Measurements from ENCODE around the gene SYAP1. TPM values are rescaled to one million over a fixed set of nuclear protein-coding genes. Genes with fewer than 3 reads are reported as not detected.

The SYAP1 gene
- total and polyA plus RNA-seq, 2 of the 8 experiments (the other 6 are each of a cell fraction or from before 2014, with no cell fraction given), result 2.9 to 20.3 TPM

DNA sequence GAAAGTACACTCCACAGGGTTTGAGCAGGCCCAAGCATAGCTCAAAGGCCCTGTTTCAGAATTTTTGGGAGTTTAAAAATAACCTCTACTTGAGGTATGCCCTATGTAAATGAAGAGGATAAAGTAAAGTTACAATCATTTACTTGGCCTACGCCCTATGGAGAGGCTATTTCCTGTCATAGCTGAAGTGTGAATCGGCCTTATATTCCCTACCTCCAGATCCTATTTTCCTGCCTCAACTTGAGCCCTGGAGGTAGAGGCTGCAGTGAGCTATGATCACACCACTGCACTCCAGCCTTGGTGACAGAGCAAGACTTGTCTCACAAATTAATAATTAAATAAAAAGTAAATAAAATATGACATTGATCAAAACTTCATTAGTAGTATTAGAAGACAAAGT lies 55.3 kb downstream of the SYAP1 start:
- Histone ChIP-seq H2BK120ac (replicated peaks; ENCODE audit: low read depth, low read length) (no peak overlapping the region), H3K79me1 (ENCODE audit: low read depth, low read length) (no peaks in the 10 kb centered on the region), H3K4me1 (replicated peaks in 1 of 4; ENCODE audit: control insufficient read depth in 3 of 4, insufficient read depth in 4 of 4, low read length in 3 of 4) (peaks cover 0 to 6% (median 0%) of the 10 kb centered on the region in 4 experiments; a peak in 2 of 7 replicates)
- no peak for TF ChIP-seq CEBPB (IDR thresholded peaks at IDR 0.05; ENCODE audit: low read depth, low read length)
- no peak for TF ChIP-seq EZH2 (IDR thresholded peaks at IDR 0.05; ENCODE audit: low read depth, low read length, severe bottlenecking)
- TF ChIP-seq RFX5 (IDR thresholded peaks at IDR 0.05; ENCODE audit: borderline replicate concordance, low read depth, low read length), result no peak
- TF ChIP-seq SP2 (IDR thresholded peaks at IDR 0.05; ENCODE audit: low read length), result no peak
- TF ChIP-seq CBX8 (IDR thresholded peaks at IDR 0.05; ENCODE audit: borderline replicate concordance, low read depth, low read length), result no peak
- TF ChIP-seq PHF8 (conservative IDR thresholded peaks at IDR 0.05; ENCODE audit: low read depth, low read length), result no peak
- TF ChIP-seq KDM5A (IDR thresholded peaks at IDR 0.05; ENCODE audit: low read length), result no peak
- TF ChIP-seq BRCA1 (IDR thresholded peaks at IDR 0.05; ENCODE audit: low read depth, low read length), result no peak
- no peak for TF ChIP-seq TAF1 (IDR thresholded peaks at IDR 0.05; ENCODE audit: low read depth, low read length)
- TF ChIP-seq POLR2A (IDR thresholded peaks at IDR 0.05; ENCODE audit: control extremely low read depth in 1 of 2, low read depth in 2 of 2, low read length in 2 of 2), result no peak
- no peak for TF ChIP-seq SUZ12 (IDR thresholded peaks at IDR 0.05; ENCODE audit: low read length)
- TF ChIP-seq CHD2 (IDR thresholded peaks at IDR 0.05; ENCODE audit: low read length), result no peak
- TF ChIP-seq CTBP2 (IDR thresholded peaks at IDR 0.05; ENCODE audit: borderline replicate concordance, insufficient read depth, insufficient read length, low read length), result no peak
- TF ChIP-seq SAP30 (IDR thresholded peaks at IDR 0.05; ENCODE audit: insufficient read depth, insufficient replicate concordance, low read length), result no peak
- TF ChIP-seq SIRT6 (IDR thresholded peaks at IDR 0.05; ENCODE audit: low read length), result no peak
- no peak for TF ChIP-seq ASH2L (IDR thresholded peaks at IDR 0.05; ENCODE audit: low read length)

More for the DNA sequence above, 55.3 kb downstream of the SYAP1 start:
- ChIA-PET CTCF (ENCODE audit: partially characterized antibody) (interaction anchor here (0.6 kb wide), 1 partner anchor 30 kb away, joined by 3 read pairs; no protein-coding TSS in a partner anchor), POLR2A (ENCODE audit: partially characterized antibody) (interaction anchor here (0.5 to 2.1 kb wide), 5 partner anchors 10 to 62 kb away, joined by 3 to 10 read pairs (median 3); partner anchors contain the start of gene TXLNG)
- Histone ChIP-seq H3K14ac (ENCODE audit: insufficient read length) (no peak overlapping the region), H3K36me3 (ENCODE audit: control insufficient read depth in 2 of 4, insufficient read depth in 4 of 4, low read length in 3 of 4) (no peaks in the 10 kb centered on the region), H4K5ac (ENCODE audit: insufficient read length, low read depth, low read length) (no peak overlapping the region), H4K20me1 (replicated peaks in 1 of 2; ENCODE audit: control insufficient read depth in 1 of 2, insufficient read depth in 2 of 2, low read length in 2 of 2) (no peaks in the 10 kb centered on the region), H3K27ac (ENCODE audit: low read depth, low read length) (no peak overlapping the region), H2AFZ (ENCODE audit: low read length) (no peak overlapping the region), H3K18ac (ENCODE audit: extremely low read depth, low read length) (no peak overlapping the region), H3K4me3 (ENCODE audit: extremely low read depth in 1 of 4, insufficient read depth in 2 of 4, low read depth in 3 of 4, low read length in 4 of 4) (no peak overlapping the region), H3K4ac (replicated peaks; ENCODE audit: insufficient read length, low read depth, low read length) (no peak overlapping the region), H2BK20ac (ENCODE audit: low read length) (no peak overlapping the region), H4K8ac (ENCODE audit: extremely low read depth, insufficient read depth, low read length) (no peak overlapping the region), H3K79me2 (ENCODE audit: control insufficient read depth in 1 of 2, insufficient read depth in 2 of 2, low read length in 2 of 2) (no peaks in the 10 kb centered on the region), H3K4me2 (ENCODE audit: insufficient read depth in 1 of 2, low read depth in 2 of 2, low read length in 2 of 2) (no peak overlapping the region), H4K91ac (replicated peaks; ENCODE audit: insufficient read length, low read length) (no peak overlapping the region), H3K9ac (replicated peaks in 1 of 4; ENCODE audit: extremely low read depth in 1 of 4, low read depth in 3 of 4, low read length in 3 of 4) (no peak overlapping the region), H2BK15ac (ENCODE audit: low read length) (no peak overlapping the region), H3K23ac (ENCODE audit: insufficient read length) (no peak overlapping the region), H3K9me3 (ENCODE audit: insufficient read depth in 2 of 2, low read depth in 1 of 2, low read length in 1 of 2) (no peaks in the 10 kb centered on the region), H3K27me3 (replicated peaks in 1 of 4; ENCODE audit: control insufficient read depth in 3 of 4, extremely low read depth in 1 of 4, insufficient read depth in 3 of 4, low read length in 3 of 4) (no peaks in the 10 kb centered on the region), H2AK5ac (ENCODE audit: low read depth, low read length) (no peak overlapping the region), H3K23me2 (ENCODE audit: low read depth, low read length) (no peaks in the 10 kb centered on the region), H3K56ac (replicated peaks; ENCODE audit: insufficient read length, low read depth, low read length) (no peak overlapping the region), H2BK5ac (ENCODE audit: low read depth, low read length) (no peak overlapping the region), H2BK12ac (ENCODE audit: low read depth, low read length) (no peak overlapping the region)
- 92% methylated on average over 2 of the region's 2 CpGs; no CpG with 5 or more reads in 1 of the 2 experiments for WGBS, 2 experiments (ENCODE audit: extremely low coverage in 1 of 2, insufficient coverage in 1 of 2, insufficient read length in 1 of 2, insufficient replicate concordance in 2 of 2, low coverage in 1 of 2, low lambda C conversion rate in 2 of 2, missing lambda C conversion rate in 1 of 2)
- FAIRE-seq, result no peak
- no peak for DNase-seq (ENCODE audit: low read depth in 1 of 2, low spot score in 2 of 2)
